Posterior vena cava (tissue), 2 donors: Measurements from ENCODE around the gene CALCB. TPM values are rescaled to one million over a fixed set of nuclear protein-coding genes. Genes with fewer than 3 reads are reported as not detected.
"Not testable (repeated sequence)": the region's sequence is repeated elsewhere in the genome, so short reads cannot be mapped to it uniquely, and the experiment has no call there.

Experiments used
- DNase-seq: peaks from one replicate; pipeline ENCODE4 v3.0.0-alpha.2; 2020; ENCODE audit warnings: low spot score
- intact Hi-C, 2 donors: fragments of 100-400 bp; cut with DNase I; formaldehyde crosslinking; loops; one replicate each; pipeline versions ENCODE4 v1.14.1 to v1.14.2; 2022 to 2023
- long read RNA-seq, 2 donors: library from polyadenylated mRNA; unstranded; transcript quantifications; one replicate each; pipeline ENCODE4 v2.0.0, GENCODE V29; 2020 to 2021
- total RNA-seq, 2 donors: library from RNA; stranded (reverse); fragmentation: NEBNext Ultra II Directional; extraction: Animal tissue kit (Norgen Biotek cat#: 25700); gene quantifications; one replicate each; pipeline ENCODE4 v1.2.1, GENCODE V29; 2021
- donor health status: DM: yes; HTN: yes; CAD: no.
- donor health status: DM: yes; HTN: yes; CAD: no.

The CALCB gene, protein sequence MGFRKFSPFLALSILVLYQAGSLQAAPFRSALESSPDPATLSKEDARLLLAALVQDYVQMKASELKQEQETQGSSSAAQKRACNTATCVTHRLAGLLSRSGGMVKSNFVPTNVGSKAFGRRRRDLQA
- not detected for total RNA-seq
- long read RNA-seq, donor 1: 0 reads
- long read RNA-seq, donor 2: 0 reads

DNA sequence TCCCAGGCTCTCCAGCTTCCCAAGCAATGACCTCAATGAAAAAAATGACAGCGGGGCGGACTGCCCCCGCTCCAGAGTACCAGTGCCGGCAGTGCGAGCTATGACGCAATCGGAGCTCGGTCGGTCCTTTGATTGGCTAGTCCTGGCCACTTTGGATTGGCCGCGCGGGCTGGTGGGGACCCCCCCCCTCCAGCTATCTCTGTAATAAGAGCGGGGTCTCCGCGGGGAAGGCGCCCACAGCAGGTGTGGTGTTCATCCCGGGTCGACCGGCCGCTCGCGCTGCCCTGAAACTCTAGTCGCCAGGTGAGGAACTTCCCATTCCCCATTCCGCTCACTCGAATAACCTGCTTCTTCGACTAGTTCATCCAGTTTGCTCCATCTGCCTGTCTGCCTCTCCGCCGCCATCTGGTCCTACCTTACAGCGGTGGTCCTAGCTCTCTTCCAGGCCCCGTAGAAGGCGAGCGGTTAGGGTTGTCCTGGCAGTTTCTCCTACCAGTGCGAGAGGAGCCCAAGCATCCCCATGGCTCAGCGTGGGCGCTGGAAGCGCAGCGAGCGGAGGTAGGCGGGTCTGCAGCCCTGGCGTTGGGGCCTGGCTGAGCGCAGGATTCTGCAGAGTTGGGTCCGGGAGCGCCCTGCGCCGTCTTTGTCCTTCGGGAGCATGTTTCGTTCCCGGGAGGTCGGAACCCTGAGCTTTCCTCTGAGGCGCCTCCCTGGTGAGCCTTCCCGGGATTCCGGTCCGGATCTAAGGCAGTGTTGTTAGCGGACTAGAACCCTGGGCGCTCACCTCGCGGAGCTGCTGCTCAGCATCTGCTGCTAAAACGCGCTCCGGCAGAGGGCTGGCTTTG lies at the start of gene CALCB:
Gene CALCB (plus strand): TSS at position 233 of the 845 bp plus-strand sequence. CDS start 1,126 bp downstream, outside the sequence.
- peak; percentile 83 for DNase-seq
- intact Hi-C loops: no loop called here

DNA sequence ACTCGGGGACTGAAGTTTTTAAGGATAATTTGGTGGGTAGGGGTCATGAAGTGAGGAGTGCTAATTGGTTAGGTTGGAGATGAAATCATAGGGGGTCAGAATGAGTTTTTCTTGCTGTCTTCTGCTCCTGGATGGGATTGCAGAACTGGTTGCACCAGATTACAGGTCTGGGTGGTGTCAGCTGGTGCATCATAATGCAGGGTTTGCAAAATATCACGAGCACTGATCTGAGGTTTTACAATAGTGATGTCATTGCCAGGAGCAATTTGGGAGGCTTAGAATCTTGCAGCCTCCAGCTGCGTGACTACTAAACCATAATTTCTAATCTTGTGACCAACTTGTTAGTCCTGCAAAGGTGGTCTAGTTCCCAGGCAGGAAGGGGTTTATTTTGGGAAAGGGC lies 46.4 kb upstream of the CALCB start:
- no peak for DNase-seq
- intact Hi-C loops: loop anchor here in 1 of 2 donors (5.0 kb wide), 1 partner anchor 320 kb away; no protein-coding TSS in a partner anchor

DNA sequence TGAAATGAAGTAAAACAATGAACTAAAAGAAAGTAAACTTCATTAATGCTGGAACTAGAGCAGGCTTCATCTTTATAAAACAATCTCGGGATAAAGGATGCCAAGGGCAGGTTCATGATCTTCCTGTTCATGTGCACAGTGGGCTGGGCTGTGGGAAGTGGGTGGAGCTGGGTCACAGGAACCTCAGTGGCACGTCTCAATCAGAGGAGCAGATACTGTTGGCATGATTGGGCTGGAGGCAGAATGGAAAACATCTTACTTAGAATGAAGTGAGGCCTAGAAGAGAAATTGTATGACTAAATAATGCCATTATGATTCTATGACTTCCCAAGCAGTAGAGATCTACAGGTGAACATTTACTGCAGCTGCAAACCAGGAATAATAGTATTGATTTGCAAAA lies 45.4 kb upstream of the CALCB start:
- DNase-seq: no peak
- intact Hi-C loops: loop anchor here in 1 of 2 donors (5.0 kb wide), 1 partner anchor 321 kb away; no protein-coding TSS in a partner anchor

DNA sequence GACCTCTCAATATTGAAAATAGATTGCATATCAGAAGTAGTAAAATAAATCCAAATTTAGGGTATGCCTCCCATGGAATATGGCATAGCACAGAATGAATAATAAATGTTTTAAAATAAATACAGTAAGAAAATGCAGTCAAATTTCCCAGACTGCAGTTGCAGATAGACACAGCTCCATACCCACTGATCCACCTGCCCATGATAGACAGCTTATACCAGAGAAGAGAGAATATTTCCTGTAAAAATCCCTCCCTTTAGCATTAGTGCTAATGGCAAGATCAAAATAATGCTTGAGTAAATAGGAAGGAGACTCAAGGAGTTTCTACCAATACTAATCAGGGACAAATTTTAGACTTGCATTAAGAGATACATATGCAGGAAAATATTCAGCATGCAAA lies 45.0 kb upstream of the CALCB start:
- DNase-seq: no peak
- intact Hi-C loops: loop anchor here in 1 of 2 donors (5.0 kb wide), 1 partner anchor 321 kb away; no protein-coding TSS in a partner anchor

DNA sequence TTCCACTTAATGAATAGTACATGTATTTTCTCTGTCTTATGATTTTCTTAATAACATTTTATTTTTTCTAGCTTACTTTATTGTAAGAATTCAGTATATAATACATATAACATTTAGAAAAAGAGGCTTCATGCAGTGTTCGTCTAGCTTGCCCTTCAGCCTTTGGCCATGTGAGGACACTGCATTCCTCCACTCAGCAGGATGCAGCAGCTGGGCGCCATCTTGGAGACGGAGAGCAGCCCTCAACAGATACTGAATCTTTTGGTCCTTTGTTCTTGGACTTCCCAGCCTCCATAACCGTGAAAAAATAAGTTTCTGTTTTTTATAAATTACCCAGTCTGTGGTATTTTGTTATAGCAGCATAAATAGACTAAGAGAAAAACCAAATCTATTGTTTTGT lies 41.4 kb upstream of the CALCB start:
- DNase-seq, intact Hi-C loops: not testable (repeated sequence)

DNA sequence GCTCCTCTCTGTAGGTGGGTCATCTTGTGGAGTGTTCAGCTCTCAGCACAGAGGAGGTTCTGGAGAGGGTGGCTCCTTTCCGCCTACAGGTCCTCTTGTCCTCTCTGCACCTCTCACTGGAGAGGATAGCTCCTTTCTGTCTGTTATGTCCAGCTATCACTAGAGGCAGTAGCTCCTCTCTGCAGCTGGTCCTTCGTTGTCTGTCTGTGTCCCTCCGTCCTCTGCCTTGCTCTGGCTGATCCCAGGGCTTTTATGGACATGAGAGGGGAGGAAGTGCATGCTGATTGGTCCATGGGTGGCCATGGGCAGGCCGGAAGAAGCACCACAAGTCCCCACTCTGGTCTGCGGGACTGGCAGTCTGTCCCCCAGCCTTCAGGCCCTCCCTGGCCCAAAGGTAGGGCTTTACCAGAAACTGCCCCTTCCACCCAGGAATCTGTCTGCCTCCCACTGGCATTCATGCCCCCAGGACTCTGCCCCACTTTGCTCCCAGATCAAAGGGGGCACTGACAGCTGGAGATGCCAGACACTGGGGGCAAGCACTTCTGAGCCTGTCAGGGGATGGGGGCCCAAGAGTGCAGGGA lies 38.6 kb upstream of the CALCB start:
- intact Hi-C loops: no loop called here
- no peak for DNase-seq

DNA sequence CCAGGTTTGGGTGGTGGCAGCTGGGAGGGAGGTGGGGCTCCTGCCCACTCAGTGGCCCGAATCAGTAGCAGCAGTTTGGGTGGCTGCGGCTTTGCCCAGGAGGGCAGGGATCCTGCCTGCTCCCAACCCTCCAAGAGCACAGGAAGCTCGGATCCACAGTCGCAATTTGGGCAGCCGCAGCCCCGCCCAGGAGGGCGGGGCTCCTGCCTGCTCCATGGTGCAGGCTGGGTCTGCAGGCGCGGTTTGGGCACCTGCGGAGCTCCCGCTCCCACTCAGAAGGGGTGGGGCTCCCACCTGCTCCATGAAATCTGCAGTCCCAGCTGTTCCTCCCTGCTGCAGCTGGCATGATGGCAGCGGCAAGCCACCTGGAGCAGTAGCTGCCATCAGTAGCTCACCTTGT lies 38.1 kb upstream of the CALCB start:
- intact Hi-C loops: no loop called here
- DNase-seq: no peak

DNA sequence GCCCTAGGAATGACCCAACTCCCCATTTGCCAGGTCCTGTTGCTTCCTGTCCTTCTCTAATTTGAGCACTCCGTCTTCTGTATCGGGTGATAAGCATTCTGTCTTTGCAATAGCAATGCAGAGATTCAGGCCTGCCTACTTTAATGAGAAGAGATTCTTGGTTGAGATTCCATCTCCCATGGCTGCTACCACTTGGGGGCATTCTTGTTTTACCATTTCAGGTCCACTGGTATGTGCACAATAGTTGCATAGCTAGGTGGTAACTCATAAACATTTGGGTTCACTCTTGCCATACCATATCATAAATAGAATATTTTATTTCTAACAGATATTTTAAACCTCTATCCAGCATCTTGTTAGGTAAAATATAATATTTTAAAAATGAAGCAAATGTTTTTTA lies 34.4 kb upstream of the CALCB start:
- DNase-seq: no peak
- intact Hi-C loops: no loop called here

DNA sequence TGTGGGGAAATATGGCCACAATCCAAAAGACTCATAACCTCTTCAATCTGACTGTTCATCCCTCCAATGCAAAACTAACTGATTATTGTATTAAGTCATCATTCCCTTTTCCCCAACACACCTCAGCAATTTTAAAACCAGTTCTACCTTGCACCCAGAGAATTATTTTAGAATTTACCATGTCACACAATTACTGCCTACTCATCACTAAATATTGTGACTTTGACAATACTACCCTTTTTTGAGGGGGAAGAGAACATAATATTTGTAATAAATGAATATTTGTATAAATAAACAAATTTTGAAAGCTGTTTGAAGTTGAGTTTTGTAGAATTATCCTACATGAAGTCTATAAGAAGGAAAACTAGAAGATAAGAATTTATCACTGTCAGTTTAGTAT lies 28.2 kb upstream of the CALCB start:
- DNase-seq: no peak
- intact Hi-C loops: no loop called here

DNA sequence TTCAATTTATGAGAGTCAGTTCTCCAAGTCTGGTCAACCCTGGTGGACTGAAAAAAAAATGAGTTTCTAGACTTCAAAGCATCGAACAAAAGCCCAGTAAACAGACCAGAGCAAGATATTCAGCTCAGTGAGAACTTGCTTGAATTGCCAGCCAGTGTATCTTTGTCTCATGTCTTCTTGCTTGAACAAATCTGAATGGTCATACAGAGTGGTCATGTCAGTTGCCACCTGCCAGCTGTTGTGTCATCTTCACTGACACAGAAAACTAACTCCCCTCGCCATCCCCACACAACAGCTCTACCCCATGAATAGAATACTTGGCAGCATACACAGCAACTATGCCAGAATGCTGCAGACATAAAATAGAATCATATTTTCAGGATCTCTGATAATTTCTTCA lies 27.5 kb upstream of the CALCB start:
- no peak for DNase-seq
- intact Hi-C loops: no loop called here

DNA sequence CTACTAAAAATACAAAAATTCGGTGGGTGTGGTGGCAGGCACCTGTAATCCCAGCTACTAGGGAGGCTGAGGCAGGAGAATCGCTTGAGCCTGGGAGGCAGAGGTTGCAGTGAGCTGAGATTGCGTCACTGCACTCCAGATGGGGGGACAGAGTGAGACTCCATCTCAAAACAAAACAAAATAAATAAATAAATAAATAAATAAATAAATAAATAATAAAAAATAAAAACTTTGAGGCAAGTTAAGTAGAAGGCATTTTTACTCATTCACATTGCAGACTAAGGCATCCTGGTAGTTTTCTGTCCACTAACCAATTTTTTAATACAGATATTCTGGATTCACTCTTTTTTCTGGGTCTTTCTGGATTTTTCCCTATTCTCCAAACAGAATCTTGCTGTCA lies 26.7 kb upstream of the CALCB start:
- intact Hi-C loops, DNase-seq: not testable (repeated sequence)

DNA sequence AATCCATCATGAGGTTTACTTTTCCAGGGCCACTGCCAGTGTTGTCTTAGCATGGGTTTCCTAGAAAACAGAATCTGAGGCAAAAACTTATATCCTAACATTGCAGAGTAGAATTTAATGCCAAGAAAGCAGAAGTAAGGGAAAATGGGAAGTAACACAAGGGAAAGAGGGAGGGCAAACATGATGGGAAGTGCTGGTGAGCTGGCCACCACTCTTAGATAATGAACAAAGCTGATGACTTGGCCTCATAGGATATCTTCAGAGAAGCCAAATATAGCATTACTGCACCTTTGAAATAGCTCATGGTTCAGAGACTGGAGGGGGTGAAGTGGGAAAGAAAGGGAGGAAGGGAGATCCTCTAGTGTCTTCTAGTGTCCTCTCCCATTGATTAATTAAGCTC lies 24.8 kb upstream of the CALCB start:
- intact Hi-C loops: no loop called here

DNA sequence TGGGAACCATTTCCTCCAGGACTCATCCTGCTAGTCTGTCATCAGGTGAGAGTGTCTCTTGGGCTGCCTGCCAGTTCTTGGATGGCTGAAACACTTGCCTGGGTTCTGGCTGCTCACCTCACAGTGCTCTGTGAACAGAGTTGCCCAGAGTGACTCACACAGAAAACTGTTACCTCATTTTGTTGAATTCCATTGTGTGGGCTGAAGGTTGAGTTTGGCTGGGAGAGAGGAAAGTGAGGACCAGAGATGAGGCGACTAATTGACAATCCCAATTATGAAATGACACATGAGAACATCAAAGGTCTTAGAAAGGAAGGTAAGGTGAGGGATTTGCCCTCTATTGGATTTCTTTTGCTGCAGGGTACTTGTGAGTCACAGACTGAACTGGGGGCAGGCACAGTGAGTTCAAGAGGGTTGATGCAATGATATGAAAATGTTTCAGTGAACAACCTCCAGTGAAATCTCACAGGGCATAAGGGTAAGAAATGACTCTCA lies 20.2 kb upstream of the CALCB start:
- DNase-seq: no peak
- intact Hi-C loops: no loop called here

More for the DNA sequence above, 24.8 kb upstream of the CALCB start:
- no peak for DNase-seq

DNA sequence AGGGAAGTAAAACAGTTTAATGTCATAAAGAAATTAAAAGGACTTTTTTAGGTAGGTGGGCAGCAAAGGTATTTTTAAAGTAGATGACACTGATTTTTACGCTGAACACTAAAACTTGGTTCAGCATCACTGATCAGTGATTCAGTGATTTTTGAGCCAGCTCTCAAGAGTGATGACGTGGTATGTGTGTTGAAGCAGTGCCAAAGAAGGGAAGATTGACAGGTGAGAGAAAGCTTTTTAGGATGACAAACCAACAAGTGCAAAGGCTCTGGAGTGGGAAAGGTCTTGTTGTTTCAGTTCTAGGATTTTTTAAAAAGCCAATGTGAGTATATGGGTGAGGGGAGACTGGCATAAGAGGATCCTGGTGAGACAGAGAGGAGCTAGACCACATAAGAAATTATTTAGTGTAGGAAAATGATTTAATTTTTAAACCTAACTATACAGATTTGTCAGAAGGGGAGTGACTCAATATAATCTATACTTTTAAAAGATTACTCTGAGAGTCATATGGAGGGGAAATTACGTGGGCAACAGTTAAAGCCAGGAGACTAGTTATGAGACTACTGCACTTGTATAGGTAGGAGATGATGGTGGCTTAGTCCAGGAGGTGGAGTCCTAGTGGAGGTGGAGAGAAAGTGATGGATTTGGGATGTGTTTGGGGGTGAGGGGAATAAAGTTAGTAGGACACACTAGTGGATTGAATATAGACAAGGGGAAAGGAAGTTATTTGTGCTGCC lies 17.6 kb upstream of the CALCB start:
- DNase-seq: no peak
- intact Hi-C loops: no loop called here

DNA sequence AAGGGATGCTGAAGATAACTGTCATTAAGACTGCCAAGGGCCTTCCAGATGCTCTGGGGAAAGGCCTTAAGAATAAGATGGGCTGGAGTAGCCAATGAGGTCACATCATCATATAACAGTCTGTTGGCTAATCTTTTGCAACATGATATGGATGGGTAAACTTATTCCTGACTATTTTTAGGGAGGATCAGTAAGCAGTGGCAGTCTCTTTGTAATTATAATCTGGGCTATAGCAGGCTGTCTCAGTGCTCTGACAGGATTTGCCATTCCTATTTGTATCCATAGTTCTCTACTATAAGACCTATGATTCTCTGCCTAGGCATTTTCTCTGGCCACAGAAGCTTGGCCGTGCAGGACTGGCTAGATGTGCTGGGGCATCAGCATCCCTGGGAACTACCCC lies 16.1 kb upstream of the CALCB start:
- intact Hi-C loops: no loop called here

DNA sequence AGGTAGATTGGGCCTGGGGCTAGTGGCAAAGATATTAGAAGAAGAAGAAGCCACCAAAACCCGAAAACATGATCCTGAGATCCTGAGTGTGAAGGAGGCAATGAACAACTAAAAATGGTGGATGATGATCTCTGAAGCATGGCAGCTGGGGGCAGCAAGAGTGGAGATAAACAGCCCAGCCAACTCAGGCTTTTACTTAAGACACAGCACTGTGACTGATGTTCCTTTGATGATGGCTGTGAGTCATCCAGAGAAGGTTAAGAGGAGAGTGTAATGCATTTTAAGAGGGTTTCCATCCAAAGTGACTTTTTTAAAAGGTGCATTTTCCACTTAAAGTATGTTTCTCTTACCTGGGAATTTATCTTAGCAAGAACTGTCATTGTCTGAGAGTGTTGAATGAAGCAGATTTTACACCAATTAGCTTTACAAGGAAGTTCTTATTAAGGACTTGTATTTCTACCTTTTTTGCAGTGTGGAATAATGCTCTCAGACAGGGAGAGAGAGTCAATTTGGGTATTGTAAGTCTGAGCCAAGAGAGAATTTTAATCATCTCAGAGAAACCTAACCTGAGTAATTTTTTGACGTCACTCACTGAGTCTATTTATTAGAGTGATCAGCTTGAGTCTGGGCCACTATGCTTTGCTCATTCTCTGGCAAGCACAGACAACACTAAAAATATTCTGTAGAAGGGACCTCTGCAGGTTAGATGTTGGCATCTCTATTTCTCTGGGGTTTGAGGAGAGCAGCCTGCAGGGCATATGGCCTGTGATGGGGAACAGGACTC lies 14.1 kb upstream of the CALCB start:
- intact Hi-C loops: no loop called here
- no peak for DNase-seq

More for the DNA sequence above, 16.1 kb upstream of the CALCB start:
- no peak for DNase-seq

DNA sequence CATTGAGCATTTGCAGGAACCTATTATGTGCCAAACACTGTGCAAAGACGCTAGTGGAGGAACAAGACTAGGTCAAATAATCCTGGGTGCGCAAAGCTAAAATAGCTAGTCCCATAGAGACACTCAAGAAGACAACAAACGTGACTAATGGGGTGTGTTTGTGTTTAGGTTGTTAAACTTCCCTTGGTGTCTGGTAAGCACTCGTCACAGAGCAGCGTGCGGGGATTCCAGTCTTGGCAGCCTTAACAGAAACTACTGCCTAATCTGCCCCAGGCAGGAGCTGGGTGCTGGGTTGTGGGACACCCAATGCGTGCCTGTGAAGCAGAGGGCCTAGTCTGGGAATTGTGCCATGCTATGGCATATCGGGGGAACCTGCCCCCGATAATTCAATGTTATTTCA lies 10.8 kb upstream of the CALCB start:
- intact Hi-C loops: no loop called here
- DNase-seq: no peak

DNA sequence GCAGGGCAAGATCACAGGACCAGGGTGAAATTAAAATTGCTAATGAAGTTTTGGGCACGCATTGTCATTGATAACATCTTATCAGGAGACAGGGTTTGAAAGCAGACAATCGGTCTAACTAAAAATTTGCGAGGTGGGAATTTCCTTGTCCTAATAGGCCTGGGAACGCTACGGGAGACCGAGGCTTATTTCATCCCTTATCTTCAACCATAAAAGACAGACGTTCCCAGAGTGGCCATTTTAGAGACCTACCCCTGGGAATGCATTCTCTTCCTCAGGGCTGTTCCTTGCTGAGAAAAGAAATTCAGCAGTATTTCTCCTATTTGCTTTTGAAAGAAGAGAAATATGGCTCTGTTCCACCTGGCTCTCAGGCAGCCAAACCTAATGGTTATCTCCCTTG lies 3.6 kb upstream of the CALCB start:
- DNase-seq, intact Hi-C loops: not testable (repeated sequence)
